ENCODE results near the gene SLC10A6.
"Not testable (repeated sequence)": the region's sequence is repeated elsewhere in the genome, so short reads cannot be mapped to it uniquely, and the experiment has no call there.

Gene SLC10A6, protein sequence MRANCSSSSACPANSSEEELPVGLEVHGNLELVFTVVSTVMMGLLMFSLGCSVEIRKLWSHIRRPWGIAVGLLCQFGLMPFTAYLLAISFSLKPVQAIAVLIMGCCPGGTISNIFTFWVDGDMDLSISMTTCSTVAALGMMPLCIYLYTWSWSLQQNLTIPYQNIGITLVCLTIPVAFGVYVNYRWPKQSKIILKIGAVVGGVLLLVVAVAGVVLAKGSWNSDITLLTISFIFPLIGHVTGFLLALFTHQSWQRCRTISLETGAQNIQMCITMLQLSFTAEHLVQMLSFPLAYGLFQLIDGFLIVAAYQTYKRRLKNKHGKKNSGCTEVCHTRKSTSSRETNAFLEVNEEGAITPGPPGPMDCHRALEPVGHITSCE

DNA sequence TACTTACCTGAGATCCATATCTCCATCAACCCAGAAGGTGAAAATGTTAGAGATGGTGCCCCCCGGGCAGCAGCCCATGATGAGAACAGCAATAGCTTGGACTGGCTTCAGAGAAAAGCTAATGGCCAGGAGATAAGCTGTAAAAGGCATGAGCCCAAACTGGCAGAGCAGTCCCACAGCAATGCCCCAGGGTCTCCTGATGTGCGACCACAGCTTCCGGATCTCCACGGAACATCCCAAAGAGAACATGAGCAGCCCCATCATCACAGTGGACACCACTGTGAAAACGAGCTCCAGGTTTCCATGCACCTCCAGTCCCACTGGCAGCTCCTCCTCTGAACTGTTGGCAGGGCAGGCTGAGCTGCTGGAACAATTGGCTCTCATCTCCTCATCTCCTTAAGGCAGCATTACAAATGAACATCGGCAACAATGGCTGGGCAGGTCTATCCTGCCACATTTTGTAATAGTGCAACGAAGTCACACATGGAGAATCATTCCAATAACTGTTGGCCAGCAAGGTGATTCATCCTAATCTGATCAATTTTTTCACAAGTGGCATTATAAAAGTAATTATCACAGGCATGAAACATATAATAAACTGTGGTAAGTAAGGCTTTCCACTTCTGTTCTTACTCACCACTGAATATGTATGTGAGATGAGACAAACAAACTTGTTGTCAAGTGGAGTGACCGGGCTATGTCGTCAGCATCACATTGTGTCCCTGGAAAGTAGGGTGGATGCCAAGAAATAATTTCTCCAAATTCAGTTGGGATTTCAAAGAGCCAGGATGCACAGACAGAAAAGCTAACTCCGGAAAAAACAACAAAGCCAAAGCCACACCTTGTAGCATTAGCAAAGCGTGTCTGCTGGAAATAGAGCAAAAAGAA lies at the start of gene SLC10A6:
Gene SLC10A6 (minus strand): TSS at position 653 of the 888 bp plus-strand sequence. CDS start 269 bp downstream, at position 384.
- in situ Hi-C loops (cut with MboI; ENCODE audit: low sequenced_read_pairs) = no loop called here

DNA sequence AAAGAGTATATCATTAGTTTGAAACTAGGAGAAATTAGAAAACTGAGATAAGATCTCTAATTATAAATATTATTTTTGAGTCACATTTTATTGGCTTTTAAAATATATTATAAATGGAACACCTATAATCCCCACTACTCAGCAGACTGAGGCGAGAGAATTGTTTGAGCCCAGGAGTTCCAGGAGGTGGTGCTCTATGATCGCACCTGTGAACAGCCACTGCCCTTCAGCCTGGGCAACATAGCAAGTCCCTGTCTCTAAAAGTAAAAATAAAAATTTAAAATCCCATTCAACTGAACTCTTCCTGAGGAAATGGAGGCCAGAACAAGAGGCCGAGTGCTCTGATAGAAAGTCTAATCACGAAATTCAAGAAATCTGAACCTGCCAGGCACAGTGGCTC lies 49.4 kb upstream of the SLC10A6 start:
- in situ Hi-C loops (cut with MboI; ENCODE audit: low sequenced_read_pairs) = loop anchor here (10.0 kb wide), 1 partner anchor 404 kb away; no protein-coding TSS in a partner anchor

DNA sequence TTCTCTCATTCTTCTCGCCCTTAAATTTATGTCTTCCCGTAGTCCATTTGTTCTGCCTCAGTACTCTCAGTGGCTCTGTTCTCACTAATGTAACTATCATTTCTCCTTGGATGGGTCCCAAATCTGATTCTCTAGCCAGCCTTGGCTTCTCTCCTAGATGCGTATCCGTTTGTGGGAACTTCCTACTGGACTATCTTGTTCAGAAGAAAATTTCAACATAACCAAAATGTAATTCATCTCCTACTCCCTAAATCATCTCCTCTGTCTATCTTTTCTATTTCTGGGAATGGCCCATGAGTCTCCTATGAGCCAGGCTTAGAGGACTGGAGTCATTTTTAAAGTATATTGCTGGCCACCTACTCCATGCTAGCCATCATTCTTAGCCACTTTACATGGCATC lies 47.4 kb upstream of the SLC10A6 start:
- in situ Hi-C loops (cut with MboI; ENCODE audit: low sequenced_read_pairs) = loop anchor here (10.0 kb wide), 1 partner anchor 402 kb away; no protein-coding TSS in a partner anchor

DNA sequence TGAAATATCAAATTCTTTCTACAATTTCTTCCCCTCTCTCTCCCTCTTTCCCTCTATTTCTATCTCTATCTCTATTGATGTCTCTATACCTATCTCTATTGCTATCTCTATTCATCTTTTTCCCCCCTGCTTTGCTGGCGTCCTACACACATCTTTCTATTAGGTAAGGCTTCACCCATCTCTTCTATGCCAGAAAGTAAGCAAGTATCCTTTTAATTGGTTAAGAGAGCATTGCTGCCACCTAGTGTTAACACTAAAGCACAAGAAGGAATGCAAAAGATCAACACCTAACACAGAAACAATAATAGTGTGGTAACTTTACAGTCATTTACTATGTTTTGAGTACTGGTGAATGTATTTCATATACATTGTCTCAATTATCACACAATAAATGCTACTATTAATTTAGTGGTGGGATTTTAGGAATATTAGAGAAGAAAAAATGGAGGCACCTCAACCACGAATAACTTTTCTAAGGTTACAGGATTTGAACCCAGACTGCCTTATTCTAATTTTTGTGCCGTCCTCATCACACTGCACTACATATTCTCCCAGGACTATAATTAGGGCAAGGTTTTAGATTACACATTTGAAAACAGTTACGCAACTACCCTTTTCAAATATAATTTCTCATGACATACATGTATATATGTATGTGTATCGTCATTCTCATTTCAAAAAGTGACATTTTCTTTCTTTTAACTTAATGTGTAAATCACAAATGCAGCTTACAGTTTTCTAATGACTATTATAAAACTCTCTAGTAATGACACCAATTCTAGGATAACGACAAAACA lies 46.7 kb upstream of the SLC10A6 start:
- in situ Hi-C loops (cut with MboI; ENCODE audit: low sequenced_read_pairs) = loop anchor here (10.0 kb wide), 1 partner anchor 401 kb away; no protein-coding TSS in a partner anchor

DNA sequence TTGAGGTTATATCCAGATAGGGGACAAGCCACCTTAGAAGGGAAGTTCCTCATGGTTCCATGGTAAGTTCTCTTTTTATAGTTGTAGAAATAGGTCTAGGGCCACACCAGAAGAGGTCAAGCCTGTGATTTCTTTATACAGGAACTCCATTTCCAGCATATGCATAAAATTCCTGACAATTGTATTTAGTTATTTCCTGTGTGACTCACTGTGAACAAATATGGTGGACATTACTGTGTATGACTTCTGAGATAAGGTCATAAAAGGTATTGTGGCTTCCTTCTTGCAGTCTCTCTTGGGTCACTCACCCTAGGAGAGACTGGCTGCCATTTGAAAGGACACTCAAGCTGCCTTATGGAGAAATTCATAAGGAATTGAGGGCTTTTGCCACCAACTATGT lies 45.3 kb upstream of the SLC10A6 start:
- in situ Hi-C loops (cut with MboI; ENCODE audit: low sequenced_read_pairs) = loop anchor here (10.0 kb wide), 1 partner anchor 400 kb away; no protein-coding TSS in a partner anchor

DNA sequence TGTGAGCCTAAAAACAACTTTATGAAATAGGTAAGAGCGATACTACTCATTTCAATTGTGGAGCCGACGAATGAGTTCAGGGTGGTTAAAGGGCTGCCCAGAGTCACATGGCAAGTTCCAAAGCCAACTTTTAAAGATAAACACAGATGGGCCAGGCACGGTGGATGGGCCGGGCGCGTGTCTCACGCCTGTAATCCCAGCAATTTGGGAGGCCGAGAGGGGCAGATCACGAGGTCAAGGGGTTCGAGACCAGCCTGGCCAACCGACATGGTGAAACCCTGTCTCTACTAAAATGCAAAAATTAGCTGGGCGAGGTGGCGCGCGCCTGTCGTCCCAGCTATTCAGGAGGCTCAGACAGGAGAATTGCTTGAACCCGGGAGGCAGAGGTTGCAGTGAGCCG lies 44.0 kb upstream of the SLC10A6 start:
- in situ Hi-C loops (cut with MboI; ENCODE audit: low sequenced_read_pairs) = loop anchor here (10.0 kb wide), 1 partner anchor 398 kb away; no protein-coding TSS in a partner anchor

DNA sequence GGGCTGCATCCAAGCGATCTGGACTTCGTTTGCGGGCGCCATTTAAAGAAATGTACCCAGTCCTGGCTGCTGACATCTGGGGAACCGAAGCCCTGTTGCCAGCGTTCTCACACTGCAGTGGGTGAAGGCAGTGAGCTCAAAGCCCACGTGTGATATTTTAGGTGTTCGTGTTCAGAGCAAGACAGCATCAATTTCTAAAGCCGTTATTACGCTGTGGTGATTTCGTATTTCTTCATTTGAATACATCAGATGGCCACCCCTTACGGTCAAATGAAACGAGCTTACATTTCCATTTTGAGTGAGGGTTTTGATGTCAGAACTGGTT lies 43.4 kb upstream of the SLC10A6 start:
- in situ Hi-C loops (cut with MboI; ENCODE audit: low sequenced_read_pairs) = loop anchor here (10.0 kb wide), 1 partner anchor 398 kb away; no protein-coding TSS in a partner anchor

DNA sequence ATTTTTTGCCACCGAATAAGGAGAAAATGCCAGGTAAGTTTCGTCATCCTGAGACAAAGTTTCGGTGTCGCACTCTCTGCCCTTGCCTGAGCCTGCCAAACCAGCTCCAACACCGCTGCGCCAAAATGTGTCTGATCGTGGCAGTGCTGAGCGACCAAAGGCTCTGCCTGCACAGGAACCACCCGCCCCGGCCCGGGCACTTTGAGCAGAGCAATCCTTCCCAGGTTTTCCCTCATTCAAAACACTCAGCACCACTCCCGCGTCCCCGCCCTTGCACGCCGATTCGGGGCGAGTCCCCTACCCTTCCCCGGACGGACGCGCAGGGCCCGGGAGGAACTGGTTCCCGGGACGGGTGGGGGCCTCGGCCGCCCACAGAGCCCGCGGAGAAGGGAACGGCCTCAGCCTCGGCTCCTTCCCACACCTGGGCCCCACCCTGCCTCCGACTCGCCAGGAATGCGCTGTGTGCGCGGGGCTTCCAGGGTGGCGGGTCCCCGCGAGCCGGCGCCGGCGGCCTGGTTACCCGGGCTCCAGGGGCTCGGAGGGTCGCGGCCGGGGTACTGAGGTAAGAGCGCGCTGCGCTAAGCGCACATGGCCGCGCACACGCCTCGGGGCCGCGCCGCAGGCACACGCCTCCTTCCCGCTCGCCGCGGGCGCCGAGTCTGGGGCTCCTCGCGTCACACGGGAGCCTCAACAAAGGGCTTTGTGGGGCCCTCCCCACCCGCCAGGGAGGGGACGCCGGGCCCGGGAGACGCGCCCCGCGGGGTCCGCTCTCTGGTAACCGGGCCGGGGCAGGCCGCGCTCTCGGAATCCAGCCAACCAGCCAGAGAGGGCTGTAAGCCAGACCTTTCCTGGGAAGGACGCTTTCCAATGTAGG lies 42.8 kb upstream of the SLC10A6 start, which contains the start of gene C4orf36:
Gene C4orf36 (minus strand): TSS at position 661 of the 874 bp plus-strand sequence. CDS start 902 bp downstream, outside the sequence.
- in situ Hi-C loops (cut with MboI; ENCODE audit: low sequenced_read_pairs) = loop anchor here (10.0 kb wide), 1 partner anchor 397 kb away; no protein-coding TSS in a partner anchor

DNA sequence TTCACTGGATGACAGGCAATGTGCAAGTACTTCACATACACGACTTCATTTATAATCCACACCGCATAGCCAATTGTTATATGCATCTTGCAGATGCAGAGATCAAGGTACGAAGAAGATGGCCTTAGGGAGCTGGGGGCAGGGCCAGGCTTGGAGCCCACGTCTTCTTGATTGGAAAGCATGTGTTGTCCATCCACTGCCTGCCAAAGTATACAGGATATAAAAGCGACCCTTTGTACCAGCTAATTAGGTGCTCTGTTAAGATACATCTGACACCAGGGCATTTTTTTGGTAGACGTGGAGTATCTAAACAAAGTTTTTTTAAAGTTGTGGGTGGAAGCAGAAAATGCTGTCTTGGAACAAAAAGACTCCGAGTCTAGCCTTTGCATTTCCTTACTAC lies 41.6 kb upstream of the SLC10A6 start:
- in situ Hi-C loops (cut with MboI; ENCODE audit: low sequenced_read_pairs) = loop anchor here (10.0 kb wide), 1 partner anchor 396 kb away; no protein-coding TSS in a partner anchor

DNA sequence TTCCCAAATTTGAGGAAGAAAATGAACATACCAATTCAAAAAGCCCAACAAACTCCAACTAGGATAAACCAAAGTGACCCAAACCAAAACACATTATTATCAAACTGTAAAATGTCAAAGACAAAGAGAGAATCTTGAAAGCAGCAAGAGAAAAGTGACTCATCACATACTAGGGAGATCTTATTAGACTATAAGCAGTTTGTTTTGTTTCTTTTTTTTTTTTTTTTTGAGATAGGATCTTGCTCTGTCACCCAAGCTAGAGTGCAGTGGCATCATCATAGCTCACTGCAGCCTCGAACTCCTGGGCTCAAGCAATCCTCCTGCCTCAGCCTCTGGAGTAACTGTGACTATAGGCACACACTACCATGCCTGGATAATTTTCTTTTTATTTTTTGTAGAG lies 30.5 kb upstream of the SLC10A6 start:
- in situ Hi-C loops (cut with MboI; ENCODE audit: low sequenced_read_pairs) = no loop called here

DNA sequence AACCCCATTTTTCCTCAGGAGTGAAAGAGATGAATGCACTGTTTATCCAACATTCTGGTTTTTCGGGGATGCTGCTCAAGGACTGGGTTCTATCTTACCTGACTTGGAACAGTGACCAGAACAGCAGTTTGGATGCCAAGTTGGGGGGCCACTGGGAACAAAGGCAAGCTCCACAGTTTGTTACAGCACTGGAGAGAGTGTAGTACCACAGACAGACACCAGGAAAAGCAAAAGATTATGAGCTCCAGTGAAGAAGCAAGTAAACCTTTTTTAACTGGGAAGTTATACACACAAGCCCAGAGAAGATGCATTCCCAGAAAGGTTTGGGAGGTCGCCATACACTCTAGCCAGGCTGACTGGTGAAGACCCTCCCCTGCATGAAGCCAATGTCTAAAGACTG lies 29.5 kb upstream of the SLC10A6 start:
- in situ Hi-C loops (cut with MboI; ENCODE audit: low sequenced_read_pairs) = no loop called here

DNA sequence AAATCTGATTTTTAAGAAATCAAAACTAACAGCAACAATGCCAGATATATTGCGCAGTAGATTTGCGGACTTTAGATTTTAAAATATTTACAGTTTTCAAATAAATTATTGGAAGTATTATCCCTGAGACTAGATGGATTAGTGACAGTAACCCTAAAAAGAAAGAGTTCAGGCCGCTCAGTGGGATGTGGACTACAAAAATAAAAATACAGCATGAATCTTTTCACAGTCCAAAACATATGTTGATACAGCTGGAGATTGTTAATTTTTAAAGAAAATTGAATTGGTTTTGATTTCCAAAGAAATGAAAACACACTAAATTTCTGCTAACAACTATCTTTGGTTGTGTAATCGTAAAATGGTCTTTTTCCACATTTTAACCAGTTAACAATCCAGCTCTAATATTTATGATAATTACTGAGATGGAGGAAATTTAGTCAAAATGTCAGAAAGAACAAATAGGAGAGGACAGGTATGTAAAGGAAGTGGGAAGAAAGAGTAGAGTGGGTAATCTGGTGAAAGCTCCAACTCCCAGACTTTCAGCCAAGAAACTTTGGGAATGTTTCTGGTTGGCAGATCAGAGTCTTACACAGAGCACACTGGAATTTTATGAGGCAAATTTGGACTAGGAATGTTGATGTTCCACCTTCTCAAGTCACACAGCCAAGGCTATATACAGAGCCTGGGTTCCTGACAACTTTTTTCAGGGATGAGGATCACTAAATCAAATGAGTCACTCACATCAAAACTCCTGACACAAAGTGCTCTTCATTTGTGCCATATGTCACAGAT lies 27.9 kb upstream of the SLC10A6 start:
- in situ Hi-C loops (cut with MboI; ENCODE audit: low sequenced_read_pairs) = no loop called here

DNA sequence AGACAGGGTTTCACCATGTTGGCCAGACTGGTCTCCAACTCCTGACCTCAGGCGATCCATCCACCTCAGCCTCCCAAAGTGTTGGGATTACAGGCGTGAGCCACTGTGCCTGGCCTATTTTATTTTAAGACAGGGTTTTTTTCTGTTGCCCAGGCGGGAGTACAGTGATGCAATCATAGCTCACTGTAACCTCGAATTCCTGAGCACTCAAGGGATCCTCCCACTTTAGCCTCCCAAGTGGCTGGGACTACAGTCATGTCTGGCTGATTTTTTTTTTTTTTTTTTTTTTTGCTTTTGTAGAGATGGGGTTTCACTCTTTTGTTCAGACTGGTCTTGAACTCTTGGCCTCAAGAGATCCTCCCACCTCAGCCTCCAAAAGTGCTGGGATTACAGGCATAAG lies 26.3 kb upstream of the SLC10A6 start:
- in situ Hi-C loops (cut with MboI; ENCODE audit: low sequenced_read_pairs) = not testable (repeated sequence)

DNA sequence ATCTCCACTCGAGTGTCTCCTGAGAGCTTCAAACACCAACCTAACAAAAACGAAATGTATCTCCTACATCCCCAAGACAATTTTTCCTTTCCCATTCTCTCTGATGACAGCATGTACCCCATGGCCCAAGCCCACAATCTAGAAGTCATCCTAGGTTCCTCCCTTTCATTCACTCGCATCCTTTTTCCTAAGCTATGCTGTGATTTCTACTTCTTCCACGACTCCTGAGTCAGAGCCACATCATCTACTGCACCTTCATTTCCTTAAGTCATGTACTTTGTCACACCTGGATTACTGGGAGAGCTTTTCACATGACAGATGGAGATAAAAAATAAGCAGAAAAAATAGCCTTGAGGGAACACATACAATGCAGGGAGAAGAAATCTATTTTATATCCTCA lies 23.0 kb upstream of the SLC10A6 start:
- in situ Hi-C loops (cut with MboI; ENCODE audit: low sequenced_read_pairs) = no loop called here

DNA sequence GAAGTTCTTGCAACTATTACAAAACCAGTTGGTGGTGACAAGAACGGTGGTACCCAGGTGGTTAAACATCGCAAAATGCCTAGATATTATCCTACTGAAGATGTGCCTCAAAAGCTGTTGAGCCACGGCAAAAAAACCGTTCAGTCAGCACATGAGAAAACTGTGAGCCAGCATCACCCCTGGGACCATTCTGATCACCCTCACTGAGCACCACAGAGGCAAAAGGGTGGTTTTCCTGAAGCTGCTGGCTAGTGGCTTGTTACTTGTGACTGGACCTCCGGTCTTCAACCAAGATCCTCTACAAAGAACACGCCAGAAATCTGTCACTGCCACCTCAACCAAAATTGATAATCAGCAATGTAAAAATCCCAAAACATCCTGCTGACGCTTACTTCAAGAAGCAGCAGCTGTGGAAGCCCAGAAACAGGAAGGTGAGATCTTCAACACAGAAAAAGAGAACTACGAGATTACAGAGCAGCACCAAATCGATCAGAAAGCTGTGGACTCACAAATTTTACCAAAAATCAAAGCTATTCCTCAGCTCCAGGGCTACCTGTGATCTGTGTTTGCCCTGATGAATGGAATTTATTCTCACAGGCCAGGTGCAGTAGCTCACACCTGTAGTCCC lies 21.4 kb upstream of the SLC10A6 start:
- in situ Hi-C loops (cut with MboI; ENCODE audit: low sequenced_read_pairs) = no loop called here

DNA sequence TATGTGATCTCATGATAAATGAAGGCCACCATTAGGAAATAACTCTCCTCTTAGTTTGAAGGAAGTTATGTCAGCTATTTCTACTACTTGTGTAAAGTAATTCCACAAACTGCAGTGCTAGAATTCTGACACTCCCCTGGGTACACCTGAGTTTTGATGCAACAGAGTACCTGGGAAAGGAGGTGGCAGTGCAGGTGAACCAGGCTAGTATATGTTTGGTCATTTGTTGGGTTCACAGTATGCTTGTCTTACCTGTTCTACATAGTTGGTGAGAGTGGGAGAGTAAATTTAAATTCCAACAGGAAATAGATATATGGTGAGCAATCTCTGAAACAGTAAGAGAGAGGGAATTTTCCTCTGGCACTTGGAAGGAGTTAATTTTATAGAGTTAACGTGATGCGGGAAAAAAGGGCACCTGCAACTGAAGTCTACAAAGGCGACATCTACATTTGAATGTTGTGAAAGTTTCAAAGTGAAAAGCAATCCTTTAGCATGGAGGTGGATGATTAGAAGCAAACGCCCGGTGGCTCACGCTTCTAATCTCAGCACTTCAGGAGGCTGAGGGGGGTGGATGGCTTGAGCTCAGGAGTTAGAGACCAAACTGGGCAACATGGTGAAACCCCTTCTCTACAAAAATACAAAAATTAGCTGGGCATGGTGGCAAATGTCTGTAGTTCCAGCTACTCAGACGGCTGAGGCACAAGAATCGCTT lies 8.3 kb upstream of the SLC10A6 start:
- in situ Hi-C loops (cut with MboI; ENCODE audit: low sequenced_read_pairs) = no loop called here

DNA sequence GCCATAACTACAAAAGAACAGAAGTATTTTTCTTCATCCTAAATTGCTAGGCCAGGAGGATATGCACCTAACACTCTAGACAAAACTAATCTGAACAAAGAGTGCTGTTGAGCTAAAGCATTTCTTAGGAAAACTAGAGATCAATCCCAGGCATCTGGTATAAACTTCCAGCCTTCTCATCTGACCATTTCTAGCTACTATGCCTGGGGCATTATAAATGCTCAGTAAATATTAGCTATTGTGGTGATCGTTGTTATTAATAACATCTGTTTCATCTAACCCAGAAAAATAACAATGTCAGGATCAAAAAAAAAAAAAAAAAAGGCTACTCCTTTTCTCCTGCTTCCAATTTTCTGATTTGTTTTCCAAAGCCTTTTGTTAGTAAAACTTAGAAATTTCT lies 7.7 kb upstream of the SLC10A6 start:
- in situ Hi-C loops (cut with MboI; ENCODE audit: low sequenced_read_pairs) = no loop called here

DNA sequence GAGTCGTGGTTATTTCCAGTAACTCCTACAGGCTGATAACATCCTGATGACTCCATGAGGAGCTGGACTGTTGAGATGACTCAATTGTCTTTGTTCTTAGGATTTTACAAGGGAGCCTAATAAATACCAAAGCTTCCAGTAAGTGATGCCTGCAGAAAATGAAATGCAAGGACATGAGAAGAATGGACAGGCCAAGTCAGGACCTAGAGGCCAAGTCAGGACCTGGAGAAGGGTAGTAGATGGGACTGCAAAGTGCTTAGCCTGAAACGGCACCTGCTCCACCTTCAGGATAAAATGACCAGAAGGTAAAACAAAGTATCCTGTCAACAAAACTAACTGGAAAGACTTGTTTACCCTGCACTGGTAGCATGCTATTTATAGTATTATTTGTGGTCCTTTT lies 6.4 kb upstream of the SLC10A6 start:
- in situ Hi-C loops (cut with MboI; ENCODE audit: low sequenced_read_pairs) = no loop called here
